Body of pancreas (tissue), 4 donors: ENCODE measurements around the gene TNRC18.

Experiments used
- CTCF ChIP-seq, 7 experiments: fragments of 450-650 bp in 4 of 7; fragments of 200-600 bp in 3 of 7; sonication (generic) in 3 of 7; IDR thresholded peaks; one replicate each; pipeline ENCODE4 v1.5.1; 2016 to 2019; ENCODE audit warnings: antibody characterized with exemption in 7 of 7
- POLR2A ChIP-seq, 3 donors: fragments of 450-650 bp; IDR thresholded peaks; one replicate each; pipeline ENCODE4 v1.6.1; 2016; ENCODE audit warnings: antibody characterized with exemption in 3 of 3, mild to moderate bottlenecking in 2 of 3

GRCh38 chr7:5403442-5403841 is 20.2 kb downstream of the TNRC18 start:
- no peak for TF ChIP-seq CTCF (IDR thresholded peaks at IDR 0.05)
- no peak for TF ChIP-seq POLR2A (IDR thresholded peaks at IDR 0.05)
